Mesendoderm (in vitro differentiated cells): ENCODE results near the gene FLT1.

Experiments used
- DNase-seq: peaks from one replicate; pipeline ENCODE4 v3.0.0; 2013
- H2AK5ac ChIP-seq: 2 replicates; pipeline ENCODE4 v1.6.1; 2013; ENCODE audit warnings: low read length, inconsistent platforms
- H2BK120ac ChIP-seq: 2 replicates; pipeline ENCODE4 v1.6.1; 2013; ENCODE audit warnings: low read depth, mild to moderate bottlenecking, low read length, moderate library complexity, mixed read lengths
- H2BK15ac ChIP-seq: replicated peaks from 2 replicates; pipeline ENCODE4 v1.6.1; 2013; ENCODE audit warnings: low read depth, mild to moderate bottlenecking, moderate library complexity
- H2BK5ac ChIP-seq: 2 replicates; pipeline ENCODE4 v1.6.1; 2013; ENCODE audit warnings: low read length, inconsistent platforms
- H3K18ac ChIP-seq: 2 replicates; pipeline ENCODE4 v1.6.1; 2013; ENCODE audit warnings: mild to moderate bottlenecking, low read length, mixed read lengths
- H3K23ac ChIP-seq: one replicate; pipeline ENCODE4 v1.6.1; 2013; ENCODE audit warnings: low read length
- H3K27ac ChIP-seq: 2 replicates; pipeline ENCODE4 v1.5.1; 2013; ENCODE audit warnings: low read depth, mild to moderate bottlenecking, inconsistent platforms, low read length, moderate library complexity
- H3K27me3 ChIP-seq: 2 replicates; pipeline ENCODE4 v1.6.1; 2013; ENCODE audit warnings: low read length, control low read depth, mild to moderate bottlenecking, inconsistent platforms; ENCODE audit not compliant: insufficient read depth, poor library complexity
- H3K36me3 ChIP-seq: 2 replicates; pipeline ENCODE4 v1.6.1; 2013; ENCODE audit warnings: low read length, inconsistent platforms; ENCODE audit not compliant: control insufficient read depth, insufficient read depth
- H3K4ac ChIP-seq: one replicate; pipeline ENCODE4 v1.6.1; 2013; ENCODE audit warnings: low read depth, mild to moderate bottlenecking, low read length, moderate library complexity
- H3K4me1 ChIP-seq: 2 replicates; pipeline ENCODE4 v1.6.1; 2013; ENCODE audit warnings: low read depth, low read length, inconsistent platforms; ENCODE audit not compliant: control insufficient read depth
- H3K4me2 ChIP-seq: 2 replicates; pipeline ENCODE4 v1.6.1; 2013; ENCODE audit warnings: low read length
- H3K4me3 ChIP-seq: 2 replicates; pipeline ENCODE4 v1.5.1; 2013; ENCODE audit warnings: mild to moderate bottlenecking, low read length
- H3K56ac ChIP-seq: one replicate; pipeline ENCODE4 v1.6.1; 2013; ENCODE audit warnings: low read length
- H3K79me1 ChIP-seq: 2 replicates; pipeline ENCODE4 v1.6.1; 2013; ENCODE audit warnings: low read length, inconsistent platforms
- H3K79me2 ChIP-seq: 2 replicates; pipeline ENCODE4 v1.6.1; 2013; ENCODE audit warnings: mild to moderate bottlenecking, low read length; ENCODE audit not compliant: control insufficient read depth, insufficient read depth
- H3K9ac ChIP-seq: 2 replicates; pipeline ENCODE4 v1.6.1; 2013; ENCODE audit warnings: low read length, inconsistent platforms
- H4K5ac ChIP-seq: one replicate; pipeline ENCODE4 v1.6.1; 2013; ENCODE audit warnings: low read length
- H4K8ac ChIP-seq: one replicate; pipeline ENCODE4 v1.6.1; 2013; ENCODE audit warnings: low read depth, mild to moderate bottlenecking, control low read depth, low read length, moderate library complexity
- WGBS: extraction: QIAGEN DNeasy Blood & Tissue Kit; methylation state at CpG from one replicate; pipeline ENCODE4 v1.1.7; 2013; ENCODE audit warnings: low lambda C conversion rate, missing lambda C conversion rate; ENCODE audit not compliant: insufficient coverage; ENCODE audit errors: extremely low coverage; 5-methylcytosine and 5-hydroxymethylcytosine counted together

FLT1 gene

DNA sequence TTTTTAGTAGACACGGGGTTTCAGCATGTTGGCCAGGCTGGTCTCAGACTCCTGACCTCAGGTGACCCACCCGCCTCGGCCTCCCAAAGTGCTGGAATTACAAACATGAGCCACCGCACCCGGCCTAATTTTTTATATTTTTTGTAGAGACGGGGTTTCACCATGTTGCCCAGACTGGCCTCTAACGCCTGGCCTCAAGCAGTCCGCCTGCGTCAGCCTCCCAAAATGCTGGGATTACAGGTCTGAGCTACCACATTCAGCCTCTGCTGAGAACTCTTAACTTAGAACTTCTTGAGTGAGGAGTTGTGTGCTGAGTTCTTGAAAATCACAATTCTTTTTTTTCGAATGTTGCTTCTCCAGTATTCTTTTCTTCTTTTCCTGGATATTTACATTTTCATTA is 244.4 kb downstream of the FLT1 start:
- no peak overlapping the region for H3K4me3 ChIP-seq
- no peak overlapping the region for H3K9ac ChIP-seq
- no peak overlapping the region for H4K8ac ChIP-seq
- no peaks in the 10 kb centered on the region for H3K27me3 ChIP-seq
- no peak overlapping the region for H2BK15ac ChIP-seq
- no peak overlapping the region for H2BK120ac ChIP-seq
- peaks cover 4% of the 10 kb centered on the region for H3K79me2 ChIP-seq
- no peak overlapping the region for H2BK5ac ChIP-seq
- no peak overlapping the region for H3K18ac ChIP-seq
- no peak for DNase-seq
- no peak overlapping the region for H3K4ac ChIP-seq
- H2AK5ac ChIP-seq = no peak overlapping the region
- H4K5ac ChIP-seq = no peak overlapping the region
- H3K4me1 ChIP-seq = no peaks in the 10 kb centered on the region
- no peak overlapping the region for H3K4me2 ChIP-seq
- H3K27ac ChIP-seq = no peak overlapping the region
- H3K79me1 ChIP-seq = peaks cover 4% of the 10 kb centered on the region
- no peak overlapping the region for H3K56ac ChIP-seq
- WGBS = no CpG with 5 or more reads among the region's 10 CpGs
- H3K23ac ChIP-seq = no peak overlapping the region
- H3K36me3 ChIP-seq = no peaks in the 10 kb centered on the region
